Activated CD8-positive, alpha-beta memory T cell treated with anti-CD3 and anti-CD28 coated beads, Interleukin-2, amount 50 U/mL, for 24 hours (primary cell): ENCODE data around the gene ERF.

Experiments
- DNase-seq: peaks from one replicate; pipeline ENCODE4 v3.0.0-alpha.2; 2020; ENCODE audit errors: extremely low read depth

Gene ERF

DNA sequence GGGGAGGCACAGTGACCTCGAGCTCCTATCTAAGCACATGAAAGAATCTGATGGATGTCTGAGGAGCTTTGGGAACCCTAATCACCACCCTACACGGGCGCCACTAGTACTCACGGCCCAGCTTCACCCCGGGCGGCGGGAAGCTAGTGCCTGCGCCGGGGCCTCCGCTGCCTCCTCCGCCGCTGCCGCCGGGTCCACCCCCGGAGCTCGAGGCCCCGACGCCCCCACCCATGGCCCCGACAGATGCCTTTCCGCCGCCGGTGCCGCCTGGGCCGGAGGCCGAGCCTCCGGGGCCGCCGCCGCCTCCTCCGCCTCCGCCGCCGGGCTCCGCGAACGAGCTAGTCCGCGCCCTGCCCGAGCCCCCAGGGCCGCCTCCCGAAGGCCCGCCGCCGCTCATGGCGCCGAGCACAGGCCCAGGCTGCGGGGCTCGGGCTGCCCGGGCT is 12.8 kb downstream of the ERF start:
- DNase-seq, result no peak

DNA sequence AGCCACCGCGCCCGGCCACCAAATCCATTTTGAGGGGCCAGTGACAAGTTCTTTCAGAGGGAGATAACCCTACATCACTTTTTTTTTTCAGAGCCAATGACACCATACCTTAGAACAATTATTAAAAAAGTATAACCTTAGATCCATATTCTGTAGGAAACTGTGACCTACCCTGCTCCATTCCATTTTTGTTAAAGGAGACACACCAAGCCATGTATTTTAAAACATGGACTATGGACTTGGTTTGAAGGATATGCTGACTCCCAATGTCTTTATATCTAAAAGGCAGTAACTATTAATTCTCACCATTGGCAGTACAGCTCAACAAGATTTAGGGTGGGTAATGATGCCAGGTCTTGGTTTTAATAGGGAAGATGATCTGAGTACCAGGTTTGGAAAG is 13.6 kb downstream of the ERF start:
- no peak for DNase-seq

DNA sequence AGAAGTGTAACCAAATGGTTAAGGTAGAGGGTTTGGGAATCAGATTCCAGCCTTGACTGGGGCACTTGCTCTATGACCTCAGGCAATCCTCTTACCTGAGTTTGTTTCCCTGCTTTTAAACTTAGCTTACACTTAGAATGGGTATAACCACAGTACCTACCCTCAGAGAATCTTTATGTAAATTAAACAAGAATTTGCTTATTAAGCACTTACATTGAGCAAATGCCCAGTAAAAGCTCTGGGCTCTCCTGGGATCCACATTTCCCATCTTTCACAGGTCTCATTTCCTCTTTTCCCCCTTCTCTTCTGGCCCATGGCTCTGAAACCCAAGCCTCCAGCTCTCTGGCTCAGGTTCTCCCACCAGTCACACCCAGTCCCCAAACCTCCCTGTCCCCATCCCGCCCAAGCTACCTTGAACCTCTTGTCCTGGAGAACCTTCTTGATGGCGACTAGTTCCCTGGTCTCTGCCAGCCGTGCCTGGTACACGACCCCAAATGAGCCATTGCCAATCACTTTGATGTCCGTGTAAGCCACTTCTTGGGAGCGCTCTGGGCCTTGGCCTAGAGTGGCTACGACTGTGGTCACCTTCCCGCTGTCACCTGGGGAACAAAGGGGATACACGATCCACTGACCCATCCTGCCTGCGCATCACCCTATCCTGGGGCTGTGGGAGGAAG is 15.2 kb downstream of the ERF start:
- DNase-seq, result no peak

DNA sequence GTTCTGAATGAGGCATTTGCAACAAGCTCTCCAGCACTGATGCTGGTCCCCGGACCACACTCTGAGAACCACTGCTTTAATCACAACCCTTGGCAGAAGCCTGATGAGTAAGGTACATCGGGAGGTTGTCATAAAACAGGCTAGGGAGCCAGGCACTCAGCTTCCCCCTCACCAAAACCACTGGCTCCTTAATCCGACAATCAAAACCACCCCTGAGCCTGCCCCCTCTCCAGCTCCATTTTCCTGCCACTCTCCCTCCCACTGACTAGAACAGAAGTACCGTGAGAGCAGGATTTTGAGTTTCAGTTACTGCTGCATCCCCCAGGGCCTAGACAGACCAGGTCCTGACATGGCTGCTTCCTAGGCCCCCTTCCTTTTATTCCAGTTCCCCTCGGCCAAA is 19.7 kb downstream of the ERF start:
- DNase-seq, result no peak

DNA sequence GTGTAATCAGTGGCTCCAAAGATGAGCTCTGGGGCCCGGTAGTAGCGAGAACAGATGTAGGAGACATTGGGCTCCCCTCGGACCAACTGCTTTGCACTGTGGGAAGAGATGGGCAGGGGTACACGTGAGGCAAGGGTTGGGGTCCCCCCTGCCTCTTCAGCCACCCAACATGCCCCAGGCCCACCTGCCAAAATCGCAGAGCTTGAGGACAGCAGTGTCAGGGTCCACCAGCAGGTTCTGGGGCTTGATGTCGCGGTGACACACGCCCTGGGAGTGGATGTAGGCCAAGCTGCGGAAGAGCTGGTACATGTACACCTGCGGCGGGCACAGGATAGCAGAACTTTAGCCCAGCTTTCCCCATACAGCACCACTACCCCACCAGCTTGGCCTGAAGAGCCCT is 20.6 kb downstream of the ERF start:
- DNase-seq, result no peak

DNA sequence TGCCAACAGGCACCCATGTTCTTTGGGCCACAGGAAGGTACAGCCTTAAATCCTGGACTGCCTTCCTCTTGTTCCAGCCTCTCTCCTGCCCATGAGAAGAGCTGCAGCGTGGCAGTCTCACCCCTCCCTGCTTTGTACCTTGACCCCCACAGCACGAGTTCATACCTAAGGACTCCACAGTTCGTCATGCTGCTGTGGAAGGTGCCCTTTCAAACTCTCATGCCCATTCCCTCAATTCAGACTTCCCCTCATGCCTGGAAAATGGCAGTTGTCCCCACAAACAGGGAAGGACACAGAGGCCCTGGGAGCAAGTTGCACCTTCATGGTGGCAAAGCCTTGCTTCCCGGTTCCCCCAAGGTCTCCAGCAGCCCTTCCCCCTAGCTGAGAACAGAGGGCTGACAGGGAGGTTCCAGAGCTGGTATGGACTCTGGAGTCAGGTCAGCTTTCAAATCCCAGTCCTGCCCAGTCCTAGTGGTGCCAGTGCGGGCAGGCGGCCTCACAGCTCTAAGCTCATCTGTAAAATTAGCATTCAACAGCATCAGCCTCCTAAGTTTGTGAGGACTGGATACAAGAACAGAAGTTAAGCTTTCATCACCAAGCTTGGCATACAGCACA is 21.1 kb downstream of the ERF start:
- DNase-seq, result no peak

DNA sequence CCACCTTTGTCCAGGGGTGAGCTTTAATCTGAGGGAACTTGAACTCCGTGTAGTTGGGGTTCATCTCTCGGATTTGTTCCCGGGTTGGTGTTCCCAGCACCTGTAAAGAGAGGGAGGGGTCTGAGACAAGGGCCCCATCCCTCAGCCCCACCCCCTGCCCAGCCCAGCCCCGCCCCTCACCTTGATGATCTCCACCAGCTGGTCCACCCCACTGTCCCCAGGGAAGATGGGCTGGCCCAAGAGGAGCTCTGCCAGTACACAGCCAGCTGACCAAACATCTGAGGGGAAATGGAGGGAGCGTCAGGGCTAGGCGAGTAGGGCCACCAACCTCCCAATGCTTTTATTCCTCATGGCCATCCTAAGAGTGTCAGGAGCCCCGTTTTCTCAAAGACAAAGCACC is 21.8 kb downstream of the ERF start:
- no peak for DNase-seq

DNA sequence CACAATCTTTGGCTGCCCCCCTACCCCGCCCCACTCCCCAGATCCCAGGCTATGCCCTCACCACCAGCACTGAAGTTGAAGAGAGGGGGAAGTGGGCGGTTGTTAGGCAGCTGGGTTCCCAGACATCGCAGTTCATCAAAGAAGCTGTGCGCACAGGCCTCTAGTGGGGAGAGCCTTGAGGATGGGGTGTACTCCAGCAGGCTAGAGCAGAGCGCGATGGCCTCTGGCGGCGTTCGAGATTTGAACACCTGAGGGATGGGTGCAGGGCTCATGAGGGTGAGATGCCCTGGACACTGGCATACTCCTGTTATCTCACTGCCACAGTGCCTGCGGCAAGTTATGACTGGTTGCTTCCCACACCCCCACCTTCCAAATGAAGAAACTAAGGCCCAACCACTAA is 22.5 kb downstream of the ERF start:
- no peak for DNase-seq

DNA sequence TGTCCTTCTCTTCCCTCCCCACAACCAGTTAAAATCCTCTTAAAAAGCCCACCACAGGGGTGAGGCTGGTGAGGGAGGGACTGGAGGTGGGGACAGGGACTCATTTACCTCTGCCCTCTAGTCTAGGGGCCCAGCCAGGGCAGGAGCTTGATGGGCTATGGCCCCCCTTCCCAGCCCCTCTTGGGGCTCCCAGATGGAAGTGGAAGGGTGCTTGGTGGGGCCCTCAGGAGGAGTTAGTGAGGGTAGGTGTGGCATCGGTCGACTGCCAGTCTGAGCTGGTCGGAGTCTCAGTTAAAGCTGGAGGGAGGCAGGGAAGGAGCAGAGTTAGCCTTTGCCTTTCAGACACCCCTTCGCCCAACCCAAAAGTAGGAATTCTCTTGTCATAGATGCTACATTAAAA is 24.4 kb downstream of the ERF start:
- DNase-seq, result no peak

DNA sequence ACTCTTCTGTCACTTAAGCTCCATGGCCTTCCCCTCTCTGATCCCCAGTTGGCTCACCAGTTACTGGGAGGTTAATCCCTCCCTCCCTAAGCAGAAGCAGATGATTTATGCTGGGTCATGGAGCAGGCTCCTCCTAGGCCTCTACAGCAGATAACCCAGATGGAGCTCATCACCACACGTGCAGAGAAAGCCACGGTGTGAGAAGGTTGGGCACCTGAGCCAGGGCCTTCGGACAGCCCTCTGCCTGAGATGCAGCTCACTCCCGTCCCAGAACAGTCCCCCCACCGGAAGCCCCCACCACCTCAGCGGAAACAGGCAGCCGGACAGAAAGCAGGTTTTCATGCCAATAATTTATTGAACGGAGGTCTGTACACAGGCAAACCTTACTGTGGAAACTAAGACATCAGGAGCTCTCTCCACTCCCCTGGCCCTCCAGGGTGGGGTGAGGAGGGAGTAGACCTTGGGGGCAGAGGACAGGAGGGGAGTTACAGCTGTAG is 25.0 kb downstream of the ERF start:
- no peak for DNase-seq

DNA sequence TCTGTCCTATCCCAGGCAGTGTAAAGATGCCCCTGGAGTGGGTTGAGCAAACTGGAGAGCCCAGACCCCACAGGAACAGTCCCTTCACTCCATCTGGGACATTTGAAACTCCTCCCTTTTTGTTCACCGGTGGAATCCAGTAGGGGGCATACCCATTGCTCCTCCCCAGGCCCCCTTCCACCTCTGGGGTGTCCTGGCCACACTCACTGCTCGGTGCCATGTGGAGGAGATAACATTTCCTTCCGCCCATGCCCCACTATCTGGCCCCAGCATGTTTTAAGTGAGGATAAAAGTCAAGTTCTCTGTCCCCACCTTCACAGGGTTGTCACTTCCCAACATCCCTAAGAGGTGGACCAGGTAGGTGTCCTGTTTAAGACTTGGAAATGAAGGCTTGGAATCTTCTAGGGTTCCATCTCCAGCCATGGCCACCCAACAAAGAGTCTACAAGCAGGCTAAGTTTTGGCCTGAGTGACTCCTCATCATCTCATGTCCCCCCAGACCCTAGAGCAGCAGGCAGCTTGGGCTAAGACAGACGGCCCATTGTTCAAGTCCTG is 25.6 kb downstream of the ERF start:
- DNase-seq, result no peak

DNA sequence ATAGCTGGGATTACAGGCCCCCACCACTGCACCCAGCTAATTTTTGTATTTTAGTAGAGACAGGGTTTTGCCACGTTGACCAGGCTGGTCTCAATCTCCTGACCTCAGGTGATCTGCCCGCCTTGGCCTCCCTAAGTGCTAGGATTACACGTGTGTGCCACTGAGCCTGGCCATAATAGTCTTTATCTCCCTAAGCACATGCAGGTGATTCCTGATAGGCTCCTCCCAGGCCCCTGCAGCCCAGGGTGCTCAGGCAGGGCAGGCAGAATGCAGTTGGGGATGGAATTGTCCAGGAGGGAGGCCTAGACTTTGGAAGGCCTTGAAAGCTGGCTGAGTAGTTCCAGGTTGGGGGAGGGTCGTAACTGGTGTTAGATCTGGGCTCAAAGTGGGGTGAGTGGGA is 26.3 kb downstream of the ERF start:
- no peak for DNase-seq

DNA sequence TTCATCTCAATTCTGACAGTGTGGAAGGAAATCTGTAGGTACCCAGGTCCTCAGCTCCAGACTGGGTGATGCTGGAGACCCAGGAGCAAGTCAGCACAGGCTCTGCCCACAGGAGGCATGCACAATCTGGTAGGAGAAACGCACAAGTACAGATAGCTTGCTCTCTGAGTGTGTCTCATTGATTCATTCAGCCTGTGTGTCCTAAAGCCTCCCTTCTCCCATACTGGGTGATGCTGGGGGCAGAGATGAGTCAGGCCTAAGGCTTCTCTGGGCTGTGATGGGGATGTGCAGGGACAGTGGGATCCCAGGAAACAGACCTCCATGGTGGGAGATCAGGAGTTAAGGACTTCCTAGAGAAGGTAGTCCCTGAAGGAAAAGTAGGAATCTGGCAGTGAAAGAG is 28.0 kb downstream of the ERF start:
- no peak for DNase-seq

DNA sequence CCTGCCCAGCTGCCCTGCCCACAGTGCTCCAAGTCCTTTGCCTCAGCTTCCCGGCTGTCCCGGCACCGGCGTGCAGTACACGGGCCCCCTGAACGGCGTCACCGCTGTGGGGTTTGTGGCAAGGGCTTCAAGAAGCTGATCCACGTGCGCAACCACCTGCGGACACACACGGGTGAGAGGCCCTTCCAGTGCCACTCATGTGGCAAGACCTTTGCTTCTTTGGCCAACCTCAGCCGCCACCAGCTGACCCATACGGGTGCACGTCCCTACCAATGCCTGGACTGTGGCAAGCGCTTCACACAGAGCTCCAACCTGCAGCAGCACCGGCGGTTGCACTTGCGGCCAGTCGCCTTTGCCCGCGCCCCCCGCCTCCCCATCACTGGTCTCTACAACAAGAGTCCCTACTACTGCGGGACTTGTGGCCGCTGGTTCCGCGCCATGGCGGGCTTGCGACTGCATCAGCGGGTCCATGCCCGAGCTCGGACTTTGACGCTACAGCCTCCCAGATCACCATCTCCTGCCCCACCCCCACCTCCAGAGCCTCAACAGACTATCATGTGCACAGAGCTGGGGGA is 29.1 kb downstream of the ERF start:
- no peak for DNase-seq

DNA sequence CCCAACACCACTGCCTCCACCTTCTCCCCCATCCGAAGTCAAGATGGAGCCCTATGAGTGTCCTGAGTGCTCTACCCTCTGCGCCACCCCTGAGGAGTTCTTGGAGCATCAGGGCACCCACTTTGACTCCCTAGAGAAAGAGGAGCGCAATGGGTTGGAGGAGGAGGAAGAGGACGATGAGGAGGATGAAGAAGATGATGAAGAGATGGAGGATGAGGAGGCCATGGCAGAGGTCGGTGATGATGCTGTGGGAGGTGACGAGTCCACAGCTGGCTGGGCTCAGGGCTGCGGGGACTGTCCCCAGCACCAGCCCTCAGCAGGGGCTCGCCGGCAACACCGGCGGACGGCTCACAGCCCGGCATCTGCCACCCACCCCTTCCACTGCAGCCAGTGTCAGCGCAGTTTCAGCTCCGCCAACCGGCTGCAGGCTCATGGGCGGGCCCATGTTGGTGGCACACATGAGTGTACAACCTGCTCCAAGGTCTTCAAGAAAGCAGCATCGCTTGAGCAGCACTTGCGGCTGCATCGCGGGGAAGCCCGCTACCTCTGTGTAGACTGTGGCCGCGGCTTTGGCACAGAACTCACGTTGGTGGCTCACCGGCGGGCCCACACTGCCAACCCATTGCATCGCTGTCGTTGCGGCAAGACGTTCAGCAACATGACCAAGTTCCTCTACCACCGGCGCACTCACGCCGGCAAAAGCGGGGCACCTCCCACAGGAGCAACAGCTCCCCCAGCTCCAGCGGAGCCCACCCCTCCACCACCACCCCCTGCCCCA is 29.8 kb downstream of the ERF start:
- DNase-seq, result no peak

DNA sequence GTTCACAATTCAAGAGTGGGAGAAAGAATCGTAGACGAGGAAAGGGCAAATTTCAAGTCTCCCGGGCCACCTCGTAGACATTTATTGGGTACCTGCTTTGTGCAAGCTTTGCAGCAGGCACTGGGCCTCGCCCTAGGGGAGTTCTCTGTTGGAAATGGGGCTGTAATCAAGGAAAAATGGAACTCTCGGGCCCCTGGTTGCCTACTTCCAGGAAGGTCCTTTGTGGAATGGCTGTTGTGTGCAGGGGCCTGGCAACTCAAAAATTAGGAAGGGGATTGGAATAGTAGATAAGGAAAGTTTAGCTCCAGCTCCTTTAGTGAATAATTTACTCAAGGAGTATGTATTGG is 34.2 kb downstream of the ERF start:
- DNase-seq, result no peak

DNA sequence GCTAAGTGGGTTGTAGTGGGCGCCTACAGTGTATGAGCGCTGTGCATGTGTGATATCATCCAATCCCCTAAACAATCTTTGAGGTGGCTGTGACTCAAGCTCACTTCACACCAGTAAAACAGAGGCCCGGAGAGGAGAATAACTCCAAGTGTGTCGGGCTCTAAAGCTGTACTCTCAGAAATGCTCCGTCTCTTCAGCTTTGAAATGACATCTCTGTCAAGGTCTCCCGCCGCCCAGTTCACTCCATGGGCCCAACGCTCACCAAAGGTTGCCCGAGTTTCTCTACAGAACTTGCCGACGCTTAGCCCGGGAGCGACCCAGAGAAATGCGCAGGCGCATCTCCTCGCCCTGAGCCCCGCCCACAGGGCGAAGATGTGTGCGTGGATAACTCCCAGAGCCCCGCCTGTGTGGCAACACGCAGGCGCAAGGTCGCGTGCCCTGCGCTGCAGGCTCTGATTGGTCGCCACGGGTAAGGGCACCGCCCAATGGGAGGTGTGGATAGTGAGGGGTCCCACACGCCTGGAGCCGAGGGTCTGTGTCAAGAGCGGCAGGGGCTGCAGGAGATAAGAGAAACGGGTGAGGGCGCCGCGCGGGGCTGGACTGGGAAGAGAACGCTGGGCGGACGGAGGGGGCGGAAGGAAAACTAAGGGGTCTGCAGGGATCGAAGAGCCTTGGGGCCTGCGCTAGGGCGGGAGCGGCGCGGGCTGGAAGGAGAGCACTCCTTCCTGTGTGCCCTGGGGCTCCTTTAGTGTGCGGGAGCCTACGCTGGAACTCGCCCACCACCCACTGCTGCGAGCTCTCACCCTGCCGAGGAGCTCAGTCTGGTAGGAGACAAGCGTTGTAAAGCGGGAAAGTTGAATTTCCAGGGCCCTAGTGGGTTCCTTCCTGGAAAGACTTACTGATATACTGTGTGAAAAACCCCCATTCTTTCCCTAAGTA is 34.8 kb downstream of the ERF start, which contains the start of gene ZNF526:
ZNF526 (plus strand) TSS at position 501 of the 939 bp plus-strand sequence. CDS start 4,092 bp downstream, outside the sequence.
- peak; percentile 90 for DNase-seq

DNA sequence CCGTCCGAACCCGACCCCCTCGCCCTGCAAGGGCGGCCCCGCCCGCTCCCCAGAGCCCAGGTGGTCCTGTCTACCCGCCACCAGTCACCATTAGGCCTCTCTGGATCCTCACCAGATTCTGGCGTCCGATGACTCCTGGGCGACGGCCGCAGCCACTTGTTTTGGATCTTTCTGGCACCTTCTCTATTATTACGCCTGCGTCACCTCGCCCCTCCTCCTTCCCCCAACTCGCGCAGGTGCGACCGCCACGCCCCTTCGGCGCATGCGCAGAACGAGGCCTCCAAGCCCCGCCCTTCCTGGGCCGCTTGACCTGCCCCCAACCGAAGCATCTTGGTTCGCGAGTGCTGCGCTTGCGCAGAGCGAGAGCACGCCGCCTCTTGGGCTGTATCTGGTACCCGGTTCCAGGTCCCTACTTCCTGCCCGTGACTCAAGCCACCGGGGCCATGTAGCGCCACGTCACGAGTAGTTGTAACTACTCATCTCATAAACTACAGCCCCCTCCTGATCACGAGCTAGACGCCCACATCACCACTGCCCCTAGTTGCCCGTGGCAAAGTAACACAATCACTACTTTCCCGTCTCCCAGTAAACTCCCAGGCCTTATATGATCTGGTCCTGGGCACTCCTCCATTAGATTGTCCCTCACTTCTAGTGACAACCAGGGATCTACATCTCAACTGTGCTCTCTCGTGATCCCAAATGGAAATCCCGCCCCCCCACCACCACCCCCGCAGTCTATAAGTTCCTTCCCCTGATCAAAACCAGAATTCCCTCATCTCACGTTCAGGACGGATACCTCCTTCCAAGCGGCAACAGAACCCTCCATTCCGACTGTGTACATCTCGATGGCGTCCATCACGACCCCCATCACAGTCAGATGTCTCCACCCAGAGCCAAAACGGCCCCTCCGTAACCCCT is 37.1 kb downstream of the ERF start, which contains the start of gene DEDD2:
DEDD2 (minus strand) TSS at position 158 of the 918 bp plus-strand sequence. CDS start 670 bp downstream, outside the sequence.
- peak; percentile 98 for DNase-seq

DNA sequence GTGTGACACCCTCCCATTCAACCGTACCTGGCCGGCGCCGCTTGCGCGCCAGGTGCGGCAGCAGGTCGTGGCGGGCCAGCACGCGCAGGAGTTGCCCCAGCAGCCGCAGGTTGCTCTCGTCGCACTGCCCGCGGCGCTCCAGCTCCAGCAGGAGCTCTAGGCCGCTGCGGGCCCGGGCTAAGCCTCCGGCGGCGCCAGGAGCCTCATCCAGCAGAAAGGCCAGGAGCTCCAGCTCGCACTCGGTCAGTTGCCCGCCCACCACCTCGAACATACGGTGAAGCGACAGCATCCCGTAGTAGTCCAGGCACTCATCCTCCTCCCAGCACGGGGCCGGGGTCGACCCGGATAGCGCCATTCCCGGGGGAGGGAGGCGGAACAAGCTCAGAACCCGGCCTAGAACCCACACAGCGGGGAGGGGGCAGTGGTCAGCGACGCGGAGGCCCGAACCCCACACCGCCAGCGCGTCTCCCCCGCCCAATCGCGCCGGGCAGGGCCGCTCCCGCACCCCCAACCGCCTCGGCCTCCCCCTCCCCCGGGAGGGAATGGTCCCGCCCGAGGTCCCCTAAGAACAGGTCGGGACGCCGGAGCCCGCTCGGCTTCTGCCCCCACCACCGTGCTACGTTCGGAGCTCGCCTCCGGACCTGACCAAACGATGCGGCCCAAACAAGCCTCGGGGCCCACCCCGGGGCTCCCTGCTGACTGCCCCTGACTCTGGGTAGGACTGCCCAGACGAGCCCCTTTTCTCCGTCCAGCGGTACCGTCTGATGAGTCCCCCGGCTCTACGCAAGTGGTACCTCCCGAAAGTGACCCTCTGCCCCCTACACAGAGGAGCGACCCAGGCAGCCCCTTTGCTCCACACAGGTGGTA is 38.0 kb downstream of the ERF start:
- no peak for DNase-seq
